DOHH2 (cell line): Measurements from ENCODE around the gene ADAMTS2.

Experiments used
- H3F3A ChIP-seq: fragments of 200-600 bp; sonication (generic), shearing (Covaris generic); 2 replicates; pipeline ENCODE4 v1.6.0; 2016; ENCODE audit warnings: antibody characterized with exemption, mild to moderate bottlenecking; ENCODE audit not compliant: control insufficient read depth, insufficient read depth
- H3K27ac ChIP-seq: fragments of 200-600 bp; sonication (generic); 2 replicates; pipeline ENCODE4 v1.5.1; 2014; ENCODE audit warnings: low read depth, mild to moderate bottlenecking, low read length, moderate library complexity
- H3K27me3 ChIP-seq: fragments of 200-600 bp; sonication (generic); 2 replicates; pipeline ENCODE4 v1.6.1; 2014; ENCODE audit warnings: mild to moderate bottlenecking, low read length, mixed read lengths; ENCODE audit not compliant: control insufficient read depth
- H3K36me3 ChIP-seq: fragments of 200-600 bp; sonication (generic); 2 replicates; pipeline ENCODE4 v1.6.1; 2014; ENCODE audit warnings: mild to moderate bottlenecking, low read length, moderate library complexity, mixed read lengths; ENCODE audit not compliant: control insufficient read depth
- H3K4me1 ChIP-seq: fragments of 200-600 bp; sonication (generic); 2 replicates; pipeline ENCODE4 v1.6.1; 2014; ENCODE audit warnings: mild to moderate bottlenecking, low read length, mixed read lengths; ENCODE audit not compliant: control insufficient read depth
- H3K4me2 ChIP-seq: fragments of 200-600 bp; sonication (generic); 2 replicates; pipeline ENCODE4 v1.6.0; 2014; ENCODE audit warnings: mild to moderate bottlenecking, low read length, moderate library complexity
- H3K4me3 ChIP-seq: fragments of 200-600 bp; sonication (generic); 2 replicates; pipeline ENCODE4 v1.5.1; 2014; ENCODE audit warnings: mild to moderate bottlenecking, low read length, mixed read lengths
- H3K79me2 ChIP-seq: fragments of 200-600 bp; sonication (generic); 2 replicates; pipeline ENCODE4 v1.6.1; 2014; ENCODE audit warnings: mild to moderate bottlenecking, low read length, mixed read lengths; ENCODE audit not compliant: control insufficient read depth
- H3K9me2 ChIP-seq: fragments of 200-600 bp; sonication (generic); replicated peaks from 2 replicates; pipeline ENCODE4 v1.6.1; 2014; ENCODE audit warnings: mild to moderate bottlenecking, low read length, mixed read lengths; ENCODE audit not compliant: control insufficient read depth
- H3K9me3 ChIP-seq: fragments of 200-600 bp; sonication (generic); 2 replicates; pipeline ENCODE4 v1.6.1; 2014; ENCODE audit warnings: antibody characterized with exemption, low read length, mixed read lengths; ENCODE audit not compliant: control insufficient read depth, insufficient read depth
- H4K20me1 ChIP-seq: fragments of 200-600 bp; sonication (generic); 2 replicates; pipeline ENCODE4 v1.6.0; 2014; ENCODE audit warnings: low read depth, mild to moderate bottlenecking, antibody characterized with exemption, low read length, moderate library complexity; ENCODE audit not compliant: control insufficient read depth, insufficient read depth
- EZH2phosphoT487 ChIP-seq: fragments of 200-600 bp; sonication (generic); IDR thresholded peaks from 2 replicates; pipeline ENCODE4 v1.6.1; 2017; ENCODE audit warnings: borderline replicate concordance, mild to moderate bottlenecking, antibody characterized with exemption, low read length, moderate library complexity, mixed read lengths
- TF ChIP-seq, protein P1 (sequence below): fragments of 200-600 bp; sonication (generic); IDR thresholded peaks from one replicate; pipeline ENCODE4 v1.5.1; 2014; ENCODE audit warnings: antibody characterized with exemption, mild to moderate bottlenecking, low read depth, low read length; ENCODE audit not compliant: poor library complexity, severe bottlenecking

The ADAMTS2 gene

DNA sequence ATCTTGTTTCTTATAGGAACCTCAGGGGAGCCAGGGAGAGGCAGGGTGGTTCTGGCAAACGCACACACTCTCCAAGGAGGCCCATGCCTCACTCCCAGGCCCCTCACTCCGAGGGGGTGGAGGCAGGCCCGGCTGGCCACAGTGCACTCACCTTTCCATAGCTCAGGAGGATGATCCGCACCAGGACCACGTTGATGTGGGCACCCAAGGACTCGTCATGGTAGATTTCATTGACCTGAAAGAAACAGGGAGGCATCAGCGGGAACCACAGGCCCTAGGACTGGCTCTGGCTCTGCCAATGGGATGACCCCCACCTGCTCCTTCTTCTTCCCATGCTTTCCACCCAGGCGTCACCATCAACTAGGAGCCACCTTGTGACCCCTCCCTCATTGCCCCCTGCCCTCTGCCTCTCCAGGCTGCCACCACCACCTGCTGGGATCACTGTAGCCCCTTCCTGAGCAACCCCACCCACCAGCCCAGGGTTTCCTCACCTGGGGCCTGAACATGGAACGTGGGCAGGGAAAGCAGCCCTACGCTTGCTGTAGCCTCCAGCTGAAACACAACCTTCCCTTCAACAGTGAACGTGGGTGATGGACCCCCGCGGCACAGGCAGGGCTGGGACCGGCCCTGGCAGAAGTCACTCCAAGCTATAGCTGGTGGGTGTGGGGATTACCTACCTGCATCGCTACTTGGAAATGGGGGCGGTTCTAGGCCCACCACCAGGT is 164.2 kb downstream of the ADAMTS2 start:
- Histone ChIP-seq H3F3A (no peaks in the 10 kb centered on the region), H3K4me1 (no peaks in the 10 kb centered on the region), H3K79me2 (no peaks in the 10 kb centered on the region), H4K20me1 (no peaks in the 10 kb centered on the region), H3K27me3 (no peaks in the 10 kb centered on the region), H3K36me3 (no peaks in the 10 kb centered on the region), H3K4me3 (no peak overlapping the region), H3K4me2 (no peak overlapping the region), H3K9me2 (no peaks in the 10 kb centered on the region), H3K9me3 (no peaks in the 10 kb centered on the region), H3K27ac (no peak overlapping the region)
- TF ChIP-seq, protein P1, sequence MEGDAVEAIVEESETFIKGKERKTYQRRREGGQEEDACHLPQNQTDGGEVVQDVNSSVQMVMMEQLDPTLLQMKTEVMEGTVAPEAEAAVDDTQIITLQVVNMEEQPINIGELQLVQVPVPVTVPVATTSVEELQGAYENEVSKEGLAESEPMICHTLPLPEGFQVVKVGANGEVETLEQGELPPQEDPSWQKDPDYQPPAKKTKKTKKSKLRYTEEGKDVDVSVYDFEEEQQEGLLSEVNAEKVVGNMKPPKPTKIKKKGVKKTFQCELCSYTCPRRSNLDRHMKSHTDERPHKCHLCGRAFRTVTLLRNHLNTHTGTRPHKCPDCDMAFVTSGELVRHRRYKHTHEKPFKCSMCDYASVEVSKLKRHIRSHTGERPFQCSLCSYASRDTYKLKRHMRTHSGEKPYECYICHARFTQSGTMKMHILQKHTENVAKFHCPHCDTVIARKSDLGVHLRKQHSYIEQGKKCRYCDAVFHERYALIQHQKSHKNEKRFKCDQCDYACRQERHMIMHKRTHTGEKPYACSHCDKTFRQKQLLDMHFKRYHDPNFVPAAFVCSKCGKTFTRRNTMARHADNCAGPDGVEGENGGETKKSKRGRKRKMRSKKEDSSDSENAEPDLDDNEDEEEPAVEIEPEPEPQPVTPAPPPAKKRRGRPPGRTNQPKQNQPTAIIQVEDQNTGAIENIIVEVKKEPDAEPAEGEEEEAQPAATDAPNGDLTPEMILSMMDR = no peak
- TF ChIP-seq EZH2phosphoT487 = no peak

DNA sequence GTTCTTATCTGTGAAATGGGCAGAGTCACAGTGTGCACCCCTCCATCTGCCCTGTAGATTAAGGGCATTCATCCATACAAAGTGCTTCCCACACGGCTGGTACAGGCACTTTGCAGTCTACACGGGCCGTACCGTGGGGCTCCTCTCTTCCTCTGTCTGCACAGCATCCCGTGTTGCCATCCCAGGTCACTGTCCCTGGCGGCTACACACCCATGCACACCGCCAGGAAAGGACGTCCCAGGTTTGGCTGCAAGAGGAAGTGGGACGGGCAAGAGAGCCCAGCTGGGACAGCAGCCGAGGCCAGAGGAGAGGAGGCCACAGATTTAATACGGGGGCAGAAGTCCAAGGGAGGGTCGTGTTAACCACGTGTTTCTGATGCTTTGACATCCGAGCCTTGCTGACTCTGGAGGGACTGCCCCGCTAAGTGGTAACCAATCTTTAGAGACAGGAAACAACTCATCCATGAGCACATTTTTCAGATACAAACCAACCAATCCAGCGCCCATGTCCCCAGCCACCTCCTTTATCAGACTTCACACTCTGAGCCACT is 165.1 kb downstream of the ADAMTS2 start:
- Histone ChIP-seq H3K9me2 (no peaks in the 10 kb centered on the region), H4K20me1 (no peaks in the 10 kb centered on the region), H3K4me1 (no peaks in the 10 kb centered on the region), H3K4me2 (no peak overlapping the region), H3K27ac (no peak overlapping the region), H3K4me3 (no peak overlapping the region), H3K27me3 (no peaks in the 10 kb centered on the region), H3F3A (no peaks in the 10 kb centered on the region), H3K36me3 (no peaks in the 10 kb centered on the region), H3K9me3 (no peaks in the 10 kb centered on the region), H3K79me2 (no peaks in the 10 kb centered on the region)
- TF ChIP-seq, protein P1 = no peak
- no peak for TF ChIP-seq EZH2phosphoT487

DNA sequence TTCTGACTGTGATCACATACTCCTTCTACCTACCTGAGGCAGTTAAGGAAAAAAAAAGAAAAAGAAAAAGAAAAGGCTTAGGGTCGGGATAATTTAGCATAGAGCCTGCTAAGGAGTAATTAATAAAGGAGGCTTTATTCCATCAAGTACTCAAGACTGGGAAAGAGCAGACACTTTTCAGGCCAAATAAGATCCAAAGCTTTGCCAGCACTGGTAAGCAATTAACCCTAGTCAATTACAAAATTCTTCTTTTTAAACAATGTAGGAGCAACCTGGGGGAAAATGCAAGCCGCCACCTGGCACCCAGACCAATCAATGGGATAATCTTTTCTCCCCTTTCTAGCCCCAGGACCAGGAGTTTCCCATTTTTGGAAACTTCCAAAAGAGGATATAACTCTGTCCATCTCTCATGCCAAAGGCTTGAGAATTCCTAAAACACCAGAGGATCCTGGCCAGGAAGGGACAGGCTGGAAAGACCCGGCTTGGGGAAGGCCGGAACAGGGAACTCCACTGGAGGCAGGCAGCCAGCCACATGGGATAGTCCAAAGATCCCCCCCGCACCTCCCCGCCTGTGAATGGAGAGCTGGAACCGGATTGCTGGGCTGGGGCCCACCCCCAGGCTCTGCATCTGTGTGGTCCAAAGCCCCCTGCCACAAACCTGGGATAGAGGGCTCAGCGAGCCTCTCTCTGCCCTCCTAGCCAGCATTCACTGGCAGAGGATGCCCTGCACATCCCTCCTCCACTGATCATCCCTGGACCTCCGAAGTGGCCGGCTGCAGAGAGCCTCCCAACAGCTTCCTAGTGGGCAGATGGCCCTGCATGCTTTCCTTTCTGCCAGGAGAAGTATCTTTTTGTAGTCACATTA is 167.3 kb downstream of the ADAMTS2 start:
- Histone ChIP-seq H3K9me3 (no peaks in the 10 kb centered on the region), H3K4me1 (no peaks in the 10 kb centered on the region), H3K27ac (no peak overlapping the region), H3K79me2 (no peaks in the 10 kb centered on the region), H3F3A (no peaks in the 10 kb centered on the region), H4K20me1 (no peaks in the 10 kb centered on the region), H3K27me3 (no peaks in the 10 kb centered on the region), H3K4me2 (no peak overlapping the region), H3K9me2 (no peaks in the 10 kb centered on the region), H3K4me3 (no peak overlapping the region), H3K36me3 (no peaks in the 10 kb centered on the region)
- TF ChIP-seq, protein P1 = no peak
- TF ChIP-seq EZH2phosphoT487 = no peak
